ENCODE measurements around the gene GABPB1.

GABPB1 gene

GRCh38 chr15:50259276-50259675 is 95.7 kb downstream of the GABPB1 start:
- 82 to 86% methylated on average over 5 of the region's 5 CpGs for WGBS, 2 experiments
- H3K4me1 ChIP-seq (ENCODE audit: control insufficient read depth, insufficient read depth, low read length): no peaks in the 10 kb centered on the region
- no peak overlapping the region for H3K4me3 ChIP-seq (ENCODE audit: insufficient read depth, low read depth, low read length)
- no peak overlapping the region for H3K27ac ChIP-seq (ENCODE audit: insufficient read depth, low read depth, low read length, poor library complexity, severe bottlenecking)
- no peaks in the 10 kb centered on the region for H3K36me3 ChIP-seq (ENCODE audit: control insufficient read depth, insufficient read depth, low read length)
- no peaks in the 10 kb centered on the region for H3K27me3 ChIP-seq (ENCODE audit: control insufficient read depth, insufficient read depth, low read length, poor library complexity, severe bottlenecking)
- H3K9me3 ChIP-seq (ENCODE audit: control insufficient read depth, low read length): no peaks in the 10 kb centered on the region

DNA sequence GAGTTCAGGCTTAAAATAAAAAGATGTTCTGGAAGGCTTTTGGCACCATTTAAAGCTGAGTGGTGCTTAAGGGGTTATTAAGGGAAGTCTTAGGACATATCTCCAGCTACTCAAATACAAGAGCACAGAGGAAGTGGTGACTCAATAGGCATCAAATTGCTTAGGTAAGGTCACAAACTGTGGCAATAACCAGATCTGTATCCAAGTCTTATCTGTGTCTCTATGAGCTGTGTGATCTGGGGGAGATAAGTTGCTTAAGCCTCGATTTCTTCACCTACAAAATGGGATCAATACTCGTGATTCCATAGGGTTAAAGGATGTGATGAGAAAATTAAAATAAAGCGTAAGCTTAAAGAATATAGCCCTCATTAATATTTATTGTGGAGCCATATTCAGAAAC is 97.1 kb downstream of the GABPB1 start:
- WGBS, 2 experiments: 95% methylated on average over 2 to 3 of the region's 3 CpGs
- Histone ChIP-seq H3K4me3 (ENCODE audit: insufficient read depth, low read depth, low read length) (no peak overlapping the region), H3K27ac (ENCODE audit: insufficient read depth, low read depth, low read length, poor library complexity, severe bottlenecking) (no peak overlapping the region), H3K4me1 (ENCODE audit: control insufficient read depth, insufficient read depth, low read length) (no peaks in the 10 kb centered on the region), H3K27me3 (ENCODE audit: control insufficient read depth, insufficient read depth, low read length, poor library complexity, severe bottlenecking) (no peaks in the 10 kb centered on the region), H3K36me3 (ENCODE audit: control insufficient read depth, insufficient read depth, low read length) (no peaks in the 10 kb centered on the region), H3K9me3 (ENCODE audit: control insufficient read depth, low read length) (no peaks in the 10 kb centered on the region)

GRCh38 chr15:50257332-50257731 is 97.7 kb downstream of the GABPB1 start:
- Histone ChIP-seq H3K36me3 (ENCODE audit: control insufficient read depth, insufficient read depth, low read length) (no peaks in the 10 kb centered on the region), H3K4me1 (ENCODE audit: control insufficient read depth, insufficient read depth, low read length) (no peaks in the 10 kb centered on the region), H3K4me3 (ENCODE audit: insufficient read depth, low read depth, low read length) (no peak overlapping the region), H3K9me3 (ENCODE audit: control insufficient read depth, low read length) (no peaks in the 10 kb centered on the region), H3K27me3 (ENCODE audit: control insufficient read depth, insufficient read depth, low read length, poor library complexity, severe bottlenecking) (no peaks in the 10 kb centered on the region), H3K27ac (ENCODE audit: insufficient read depth, low read depth, low read length, poor library complexity, severe bottlenecking) (no peak overlapping the region)
- WGBS, 2 experiments: 92 to 93% methylated on average over 8 of the region's 8 CpGs

- Histone ChIP-seq H3K36me3 (ENCODE audit: control insufficient read depth, insufficient read depth, low read length) (no peaks in the 10 kb centered on the region), H3K27me3 (ENCODE audit: control insufficient read depth, insufficient read depth, low read length, poor library complexity, severe bottlenecking) (no peaks in the 10 kb centered on the region), H3K27ac (ENCODE audit: insufficient read depth, low read depth, low read length, poor library complexity, severe bottlenecking) (no peak overlapping the region), H3K4me3 (ENCODE audit: insufficient read depth, low read depth, low read length) (no peak overlapping the region), H3K4me1 (ENCODE audit: control insufficient read depth, insufficient read depth, low read length) (no peaks in the 10 kb centered on the region), H3K9me3 (ENCODE audit: control insufficient read depth, low read length) (no peaks in the 10 kb centered on the region)
- 93 to 94% methylated on average over 5 of the region's 5 CpGs for WGBS, 2 experiments
Measured at GRCh38 chr15:50256188-50257041, 98.6 kb downstream of the GABPB1 start.

- no peaks in the 10 kb centered on the region for H3K27me3 ChIP-seq (ENCODE audit: control insufficient read depth, insufficient read depth, low read length, poor library complexity, severe bottlenecking)
Measured at GRCh38 chr15:50252556-50252955, 102.4 kb downstream of the GABPB1 start.

DNA sequence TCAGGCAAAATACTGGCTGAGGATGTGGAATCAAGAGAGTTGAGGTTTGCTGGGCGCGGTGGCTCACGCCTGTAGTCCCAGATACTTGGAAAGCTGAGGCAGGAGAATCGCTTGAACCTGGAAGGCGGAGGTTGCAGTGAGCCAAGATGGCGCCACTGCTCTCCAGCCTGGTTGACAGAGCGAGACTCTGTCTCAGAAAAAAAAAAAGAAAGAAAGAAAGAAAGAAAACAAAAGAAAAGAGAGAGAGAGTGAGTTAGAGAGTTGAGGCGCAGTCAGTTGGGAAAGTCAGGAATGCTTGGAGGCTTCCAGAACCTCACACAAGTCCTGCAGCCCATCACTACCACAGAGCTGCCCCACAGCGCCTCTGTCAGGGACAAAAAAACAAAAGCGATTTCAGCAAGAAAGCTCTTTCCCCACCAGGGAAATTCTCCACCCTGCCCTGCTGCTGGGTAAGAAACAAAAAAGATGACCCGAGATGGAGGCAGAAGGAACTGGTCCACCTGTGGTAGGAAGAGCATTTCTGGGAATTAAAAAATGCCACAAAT is 103.3 kb downstream of the GABPB1 start:
- Histone ChIP-seq H3K27ac (ENCODE audit: insufficient read depth, low read depth, low read length, poor library complexity, severe bottlenecking) (no peak overlapping the region), H3K9me3 (ENCODE audit: control insufficient read depth, low read length) (no peaks in the 10 kb centered on the region), H3K4me3 (ENCODE audit: insufficient read depth, low read depth, low read length) (no peak overlapping the region), H3K4me1 (ENCODE audit: control insufficient read depth, insufficient read depth, low read length) (no peaks in the 10 kb centered on the region), H3K36me3 (ENCODE audit: control insufficient read depth, insufficient read depth, low read length) (no peaks in the 10 kb centered on the region), H3K27me3 (ENCODE audit: control insufficient read depth, insufficient read depth, low read length, poor library complexity, severe bottlenecking) (no peaks in the 10 kb centered on the region)
- WGBS, 2 experiments: 92% methylated on average over 11 of the region's 11 CpGs

More at GRCh38 chr15:50252556-50252955, 102.4 kb downstream of the GABPB1 start:
- no peaks in the 10 kb centered on the region for H3K36me3 ChIP-seq (ENCODE audit: control insufficient read depth, insufficient read depth, low read length)
- H3K4me1 ChIP-seq (ENCODE audit: control insufficient read depth, insufficient read depth, low read length): no peaks in the 10 kb centered on the region
- H3K4me3 ChIP-seq (ENCODE audit: insufficient read depth, low read depth, low read length): no peak overlapping the region
- WGBS, 2 experiments: 93% methylated on average over 11 of the region's 11 CpGs
- H3K27ac ChIP-seq (ENCODE audit: insufficient read depth, low read depth, low read length, poor library complexity, severe bottlenecking): no peak overlapping the region
- no peaks in the 10 kb centered on the region for H3K9me3 ChIP-seq (ENCODE audit: control insufficient read depth, low read length)

DNA sequence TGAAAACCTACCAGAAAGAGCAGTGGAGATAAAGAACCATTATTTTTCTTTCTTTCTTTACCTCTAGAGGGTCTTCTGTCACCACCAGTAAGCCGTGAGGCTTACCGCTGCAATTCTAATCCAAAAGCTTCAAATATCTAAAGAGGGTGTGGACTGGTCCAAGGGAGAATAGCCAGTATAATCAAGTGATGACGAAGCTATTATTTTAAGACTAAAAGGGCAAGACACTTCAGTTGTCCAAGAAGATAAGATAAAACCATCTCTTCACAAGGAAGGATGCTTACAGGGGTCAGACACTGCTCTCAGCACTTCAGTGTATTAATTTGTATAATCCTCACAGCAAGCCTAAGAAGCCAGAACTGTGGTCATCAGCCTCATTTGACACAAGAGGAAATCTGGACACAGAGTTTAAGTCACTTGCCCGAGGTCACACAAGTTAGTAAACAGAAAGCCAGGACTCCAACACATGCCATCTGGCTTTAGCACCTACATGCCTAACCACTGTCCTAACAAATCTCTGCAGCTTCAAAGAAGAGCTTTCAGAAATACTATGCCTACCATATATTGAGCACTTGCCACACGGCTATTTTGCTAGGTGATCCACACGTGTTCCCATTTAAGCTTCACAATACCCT is 104.1 kb downstream of the GABPB1 start:
- Histone ChIP-seq H3K27ac (ENCODE audit: insufficient read depth, low read depth, low read length, poor library complexity, severe bottlenecking) (no peak overlapping the region), H3K36me3 (ENCODE audit: control insufficient read depth, insufficient read depth, low read length) (no peaks in the 10 kb centered on the region), H3K4me3 (ENCODE audit: insufficient read depth, low read depth, low read length) (no peak overlapping the region), H3K9me3 (ENCODE audit: control insufficient read depth, low read length) (no peaks in the 10 kb centered on the region), H3K4me1 (ENCODE audit: control insufficient read depth, insufficient read depth, low read length) (no peaks in the 10 kb centered on the region), H3K27me3 (ENCODE audit: control insufficient read depth, insufficient read depth, low read length, poor library complexity, severe bottlenecking) (no peaks in the 10 kb centered on the region)
- WGBS, 2 experiments: 92 to 93% methylated on average over 6 of the region's 6 CpGs

- Histone ChIP-seq H3K4me1 (ENCODE audit: control insufficient read depth, insufficient read depth, low read length) (no peaks in the 10 kb centered on the region), H3K36me3 (ENCODE audit: control insufficient read depth, insufficient read depth, low read length) (no peaks in the 10 kb centered on the region), H3K27ac (ENCODE audit: insufficient read depth, low read depth, low read length, poor library complexity, severe bottlenecking) (no peak overlapping the region), H3K27me3 (ENCODE audit: control insufficient read depth, insufficient read depth, low read length, poor library complexity, severe bottlenecking) (no peaks in the 10 kb centered on the region), H3K9me3 (ENCODE audit: control insufficient read depth, low read length) (no peaks in the 10 kb centered on the region), H3K4me3 (ENCODE audit: insufficient read depth, low read depth, low read length) (no peak overlapping the region)
- 90% methylated on average over 2 of the region's 2 CpGs for WGBS, 2 experiments
Measured at GRCh38 chr15:50249704-50250103, 105.3 kb downstream of the GABPB1 start.

GRCh38 chr15:50248994-50249582 is 105.9 kb downstream of the GABPB1 start:
- WGBS, 2 experiments: 87 to 94% methylated on average over 4 of the region's 4 CpGs
- H3K9me3 ChIP-seq (ENCODE audit: control insufficient read depth, low read length): no peaks in the 10 kb centered on the region
- H3K4me1 ChIP-seq (ENCODE audit: control insufficient read depth, insufficient read depth, low read length): no peaks in the 10 kb centered on the region
- H3K4me3 ChIP-seq (ENCODE audit: insufficient read depth, low read depth, low read length): no peak overlapping the region
- H3K27ac ChIP-seq (ENCODE audit: insufficient read depth, low read depth, low read length, poor library complexity, severe bottlenecking): no peak overlapping the region
- H3K27me3 ChIP-seq (ENCODE audit: control insufficient read depth, insufficient read depth, low read length, poor library complexity, severe bottlenecking): no peaks in the 10 kb centered on the region
- H3K36me3 ChIP-seq (ENCODE audit: control insufficient read depth, insufficient read depth, low read length): no peaks in the 10 kb centered on the region
